Measurements from ENCODE around the gene GNAO1.

The GNAO1 gene

GRCh38 chr16:56191156-56191815, at the start of gene GNAO1:
GNAO1 (plus strand) TSS chr16:56191489; CDS start chr16:56192236, 747 bp downstream.
- no peak for DNase-seq

GRCh38 chr16:56143666-56144065, 47.6 kb upstream of the GNAO1 start:
- no peak for DNase-seq

GRCh38 chr16:56145369-56145768, 45.9 kb upstream of the GNAO1 start:
- DNase-seq = no peak

GRCh38 chr16:56151621-56152020, 39.7 kb upstream of the GNAO1 start:
- DNase-seq = no peak

- DNase-seq = no peak
Measured at GRCh38 chr16:56161658-56162057, 29.6 kb upstream of the GNAO1 start.

GRCh38 chr16:56163089-56163488, 28.2 kb upstream of the GNAO1 start:
- no peak for DNase-seq

- DNase-seq = no peak
Measured at GRCh38 chr16:56163938-56164337, 27.4 kb upstream of the GNAO1 start.

GRCh38 chr16:56164636-56165035, 26.7 kb upstream of the GNAO1 start:
- no peak for DNase-seq

GRCh38 chr16:56174411-56174810, 16.9 kb upstream of the GNAO1 start:
- no peak for DNase-seq

GRCh38 chr16:56181401-56181800, 9.9 kb upstream of the GNAO1 start:
- DNase-seq = no peak

- DNase-seq = no peak
Measured at GRCh38 chr16:56183266-56183665, 8.0 kb upstream of the GNAO1 start.

GRCh38 chr16:56190048-56190676, 1.1 kb upstream of the GNAO1 start:
- DNase-seq = no peak

- DNase-seq = no peak
Measured at GRCh38 chr16:56190677-56191155, 573 bp upstream of the GNAO1 start.

- DNase-seq = no peak
Measured at GRCh38 chr16:56191835-56192634, 746 bp downstream of the GNAO1 start.

GRCh38 chr16:56192635-56192945, 1.3 kb downstream of the GNAO1 start:
- DNase-seq = no peak

GRCh38 chr16:56192986-56193945, 2.0 kb downstream of the GNAO1 start:
- no peak for DNase-seq

GRCh38 chr16:56193951-56194726, 2.9 kb downstream of the GNAO1 start:
- no peak for DNase-seq

GRCh38 chr16:56195151-56195550, 3.9 kb downstream of the GNAO1 start:
- DNase-seq = no peak

GRCh38 chr16:56196381-56196780, 5.1 kb downstream of the GNAO1 start:
- DNase-seq = no peak

- no peak for DNase-seq
Measured at GRCh38 chr16:56197192-56197992, 6.1 kb downstream of the GNAO1 start.

Measured in SIG-M5 (cell line).